Measurements from ENCODE around the gene RAB44. TPM values are rescaled to one million over a fixed set of nuclear protein-coding genes. Genes with fewer than 3 reads are reported as not detected.

Gene RAB44
- total and polyA plus RNA-seq, 2 donors (not counting 1 experiment from before 2014, with no cell fraction given): 0.15 to 0.16 TPM

DNA sequence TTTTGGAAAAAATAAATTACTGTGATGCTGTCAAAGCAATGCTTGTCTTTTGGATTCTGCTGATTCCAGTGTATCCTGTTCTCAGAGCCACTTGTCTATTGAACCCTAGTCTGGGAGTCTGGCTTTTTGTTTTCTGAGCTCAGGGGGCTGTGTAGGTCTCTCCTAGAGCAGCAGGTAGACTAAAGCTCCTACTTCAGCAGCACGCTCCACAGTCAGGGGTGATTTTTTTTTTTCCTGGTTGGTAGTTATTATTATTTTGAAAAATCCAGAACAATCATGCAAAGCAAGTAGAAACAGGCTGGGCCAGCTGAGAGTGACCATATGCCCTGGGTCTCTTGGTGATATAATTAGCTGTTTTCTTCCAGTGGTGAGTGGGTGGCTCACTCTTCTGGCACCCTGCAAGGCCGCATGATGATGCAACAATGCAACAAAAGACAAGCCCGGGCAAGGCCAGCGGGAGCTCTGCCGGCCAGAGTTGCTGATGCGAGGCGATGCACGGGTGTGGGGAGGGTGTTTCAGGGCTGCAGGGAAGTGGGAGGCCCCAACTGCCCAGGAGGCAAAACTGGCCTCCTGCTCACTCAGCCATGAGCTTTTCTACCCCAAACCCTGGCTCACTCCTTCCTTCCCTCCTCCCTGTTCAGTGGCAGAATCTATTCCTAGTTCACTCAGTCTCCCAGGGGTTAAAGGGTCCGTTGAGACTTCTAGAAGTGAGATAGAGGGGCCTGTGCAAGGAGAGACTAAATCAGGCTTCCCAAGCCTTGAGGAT, 30.6 kb upstream of the RAB44 start:
- Histone ChIP-seq H3K4me3 (ENCODE audit: control extremely low read depth in 1 of 5, extremely low read depth in 1 of 5, insufficient read depth in 1 of 5, low read depth in 2 of 5, low read length in 4 of 5) (no peak overlapping the region), H2AFZ (ENCODE audit: insufficient read depth, low read depth, low read length, poor library complexity, severe bottlenecking) (peak overlapping the region; percentile 3), H3K9ac (ENCODE audit: low read length) (no peak overlapping the region), H4K20me1 (ENCODE audit: control insufficient read depth, insufficient read depth, low read length, poor library complexity, severe bottlenecking) (no peaks in the 10 kb centered on the region), H3K27me3 (replicated peaks in 1 of 4; ENCODE audit: control extremely low read depth in 1 of 4, control insufficient read depth in 3 of 4, insufficient read depth in 4 of 4, low read length in 3 of 4) (no peaks in the 10 kb centered on the region), H3K79me2 (ENCODE audit: control insufficient read depth, insufficient read depth, low read length) (no peaks in the 10 kb centered on the region), H3K4me1 (ENCODE audit: control insufficient read depth in 2 of 2, insufficient read depth in 2 of 2, low read length in 2 of 2) (peaks cover 30 to 41% of the 10 kb centered on the region in 2 donors), H3K36me3 (replicated peaks in 1 of 2; ENCODE audit: control extremely low read depth in 1 of 2, control insufficient read depth in 1 of 2, extremely low read depth in 1 of 2, insufficient read depth in 2 of 2, low read length in 1 of 2) (no peaks in the 10 kb centered on the region), H3K4me2 (replicated peaks; ENCODE audit: low read depth, low read length, poor library complexity, severe bottlenecking) (peak overlapping the region; percentile 27), H3K27ac (ENCODE audit: low read length in 2 of 2) (no peak overlapping the region), H3K9me3 (ENCODE audit: control extremely low read depth in 1 of 3, control insufficient read depth in 2 of 3, insufficient read depth in 1 of 3, low read length in 2 of 3) (peaks cover 0 to 3% (median 3%) of the 10 kb centered on the region in 3 donors)
- POLR2A ChIA-PET: interaction anchor here (0.6 to 1.6 kb wide), 2 partner anchors 12 to 38 kb away, joined by 3 to 10 read pairs; no protein-coding TSS in a partner anchor
- Mint-ChIP-seq H3K9me3 (ENCODE audit: insufficient read depth) (no peaks in the 10 kb centered on the region), H3K27ac (no peak overlapping the region), H3K4me1 (peaks cover 42% of the 10 kb centered on the region), H3K27me3 (no peaks in the 10 kb centered on the region), H3K4me3 (no peak overlapping the region)
- WGBS (ENCODE audit: insufficient coverage): 14% methylated on average over 4 of the region's 9 CpGs
- TF ChIP-seq EZH2 (IDR thresholded peaks at IDR 0.05; ENCODE audit: borderline replicate concordance, insufficient read depth, low read depth, low read length, poor library complexity, severe bottlenecking): no peak
- no peak for TF ChIP-seq CTCF (IDR thresholded peaks at IDR 0.05)
- intact Hi-C loops (cut with micrococcal nuclease): no loop called here
- ATAC-seq (ENCODE audit: low read depth) (peak; percentile 31), DNase-seq (no peak)
- CTCF ChIA-PET: interaction anchor here (0.6 to 1.5 kb wide), 6 partner anchors 42 to 384 kb away, joined by 3 to 7 read pairs (median 3); no protein-coding TSS in a partner anchor

DNA sequence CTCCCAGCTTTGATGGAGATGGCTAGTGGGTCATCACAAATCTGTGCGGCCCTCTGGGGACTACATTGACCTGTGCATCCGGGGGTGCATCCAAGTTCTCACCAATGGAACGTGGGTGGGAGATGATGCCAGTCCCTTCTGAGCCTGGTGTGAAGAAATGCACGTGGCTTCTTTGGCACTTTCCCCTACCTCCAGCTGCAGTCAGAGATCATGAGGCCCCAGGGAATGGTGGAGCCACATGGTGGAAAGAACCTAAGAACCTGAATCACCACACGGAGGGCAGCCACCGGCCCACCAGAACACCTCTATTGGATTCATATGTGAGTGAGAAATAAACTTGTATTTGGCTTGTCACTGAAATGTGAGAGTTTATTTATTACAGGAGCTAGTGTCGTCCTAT, 29.0 kb upstream of the RAB44 start:
- Histone ChIP-seq H3K9ac (ENCODE audit: low read length) (no peak overlapping the region), H4K20me1 (ENCODE audit: control insufficient read depth, insufficient read depth, low read length, poor library complexity, severe bottlenecking) (no peaks in the 10 kb centered on the region), H3K27ac (ENCODE audit: low read length in 2 of 2) (no peak overlapping the region), H2AFZ (ENCODE audit: insufficient read depth, low read depth, low read length, poor library complexity, severe bottlenecking) (no peak overlapping the region), H3K27me3 (replicated peaks in 1 of 4; ENCODE audit: control extremely low read depth in 1 of 4, control insufficient read depth in 3 of 4, insufficient read depth in 4 of 4, low read length in 3 of 4) (no peaks in the 10 kb centered on the region), H3K79me2 (ENCODE audit: control insufficient read depth, insufficient read depth, low read length) (no peaks in the 10 kb centered on the region), H3K9me3 (ENCODE audit: control extremely low read depth in 1 of 3, control insufficient read depth in 2 of 3, insufficient read depth in 1 of 3, low read length in 2 of 3) (peaks cover 0 to 3% (median 3%) of the 10 kb centered on the region in 3 donors), H3K36me3 (replicated peaks in 1 of 2; ENCODE audit: control extremely low read depth in 1 of 2, control insufficient read depth in 1 of 2, extremely low read depth in 1 of 2, insufficient read depth in 2 of 2, low read length in 1 of 2) (no peaks in the 10 kb centered on the region), H3K4me2 (replicated peaks; ENCODE audit: low read depth, low read length, poor library complexity, severe bottlenecking) (no peak overlapping the region), H3K4me1 (ENCODE audit: control insufficient read depth in 2 of 2, insufficient read depth in 2 of 2, low read length in 2 of 2) (peaks cover 18 to 28% of the 10 kb centered on the region in 2 donors), H3K4me3 (ENCODE audit: control extremely low read depth in 1 of 5, extremely low read depth in 1 of 5, insufficient read depth in 1 of 5, low read depth in 2 of 5, low read length in 4 of 5) (no peak overlapping the region)
- H3K27ac Mint-ChIP-seq: no peak overlapping the region
- H3K9me3 Mint-ChIP-seq (ENCODE audit: insufficient read depth): no peaks in the 10 kb centered on the region
- ATAC-seq (ENCODE audit: low read depth) (no peak), DNase-seq (no peak)
- TF ChIP-seq EZH2 (IDR thresholded peaks at IDR 0.05; ENCODE audit: borderline replicate concordance, insufficient read depth, low read depth, low read length, poor library complexity, severe bottlenecking): no peak
- TF ChIP-seq CTCF (IDR thresholded peaks at IDR 0.05): no peak
- no peaks in the 10 kb centered on the region for H3K27me3 Mint-ChIP-seq
- intact Hi-C loops (cut with micrococcal nuclease): no loop called here
- ChIA-PET CTCF (interaction anchor here (0.6 to 1.4 kb wide), 3 partner anchors 16 to 90 kb away, joined by 3 to 4 read pairs (median 4); no protein-coding TSS in a partner anchor), POLR2A (no interaction called here)
- H3K4me3 Mint-ChIP-seq: no peak overlapping the region
- H3K4me1 Mint-ChIP-seq: peaks cover 31% of the 10 kb centered on the region
- WGBS (ENCODE audit: insufficient coverage): 100% methylated on average over 1 of the region's 7 CpGs
